ENCODE measurements around the gene LUM. TPM values are rescaled to one million over a fixed set of nuclear protein-coding genes. Genes with fewer than 3 reads are reported as not detected.

Gene LUM
- total RNA-seq, result not detected

- Mint-ChIP-seq H3K9me3 (no peaks in the 10 kb centered on the region), H3K27ac (no peak within 1 kb of the TSS), H3K27me3 (peaks cover 10% of the 10 kb centered on the region), H3K4me3 (no peak within 1 kb of the TSS), H3K4me1 (no peaks in the 10 kb centered on the region), H3K36me3 (no peaks in the 10 kb centered on the region)
- DNase-seq, result no peak
Measured at GRCh38 chr12:91111366-91112325, at the start of gene LUM. Gene LUM (minus strand): TSS chr12:91111494. CDS start chr12:91108979, 2,515 bp downstream.

GRCh38 chr12:91161009-91161408 lies 49.7 kb upstream of the LUM start:
- no peaks in the 10 kb centered on the region for H3K9me3 Mint-ChIP-seq
- no peak overlapping the region for H3K27ac Mint-ChIP-seq
- H3K36me3 Mint-ChIP-seq, result no peaks in the 10 kb centered on the region
- H3K4me3 Mint-ChIP-seq, result no peak overlapping the region
- peaks cover 3% of the 10 kb centered on the region for H3K27me3 Mint-ChIP-seq
- DNase-seq, result no peak
- no peaks in the 10 kb centered on the region for H3K4me1 Mint-ChIP-seq

- Mint-ChIP-seq H3K9me3 (no peaks in the 10 kb centered on the region), H3K4me1 (no peaks in the 10 kb centered on the region), H3K27me3 (no peaks in the 10 kb centered on the region), H3K36me3 (no peaks in the 10 kb centered on the region), H3K4me3 (no peak overlapping the region), H3K27ac (no peak overlapping the region)
- no peak for DNase-seq
Measured at GRCh38 chr12:91155990-91156389, 44.7 kb upstream of the LUM start.

- Mint-ChIP-seq H3K27me3 (no peaks in the 10 kb centered on the region), H3K27ac (no peak overlapping the region), H3K4me1 (no peaks in the 10 kb centered on the region), H3K9me3 (no peaks in the 10 kb centered on the region), H3K4me3 (no peak overlapping the region), H3K36me3 (no peaks in the 10 kb centered on the region)
- no peak for DNase-seq
Measured at GRCh38 chr12:91154131-91154530, 42.8 kb upstream of the LUM start.

GRCh38 chr12:91144053-91144452 lies 32.8 kb upstream of the LUM start:
- H3K27ac Mint-ChIP-seq, result no peak overlapping the region
- no peaks in the 10 kb centered on the region for H3K27me3 Mint-ChIP-seq
- no peak for DNase-seq
- no peak overlapping the region for H3K4me3 Mint-ChIP-seq
- no peaks in the 10 kb centered on the region for H3K36me3 Mint-ChIP-seq
- H3K4me1 Mint-ChIP-seq, result no peaks in the 10 kb centered on the region
- no peaks in the 10 kb centered on the region for H3K9me3 Mint-ChIP-seq

GRCh38 chr12:91143206-91143605 lies 31.9 kb upstream of the LUM start:
- Mint-ChIP-seq H3K36me3 (no peaks in the 10 kb centered on the region), H3K4me3 (no peak overlapping the region), H3K4me1 (no peaks in the 10 kb centered on the region), H3K27me3 (no peaks in the 10 kb centered on the region), H3K9me3 (no peaks in the 10 kb centered on the region), H3K27ac (no peak overlapping the region)
- DNase-seq, result no peak

- H3K36me3 Mint-ChIP-seq, result no peaks in the 10 kb centered on the region
- H3K27ac Mint-ChIP-seq, result no peak overlapping the region
- no peak for DNase-seq
- H3K9me3 Mint-ChIP-seq, result no peaks in the 10 kb centered on the region
- H3K27me3 Mint-ChIP-seq, result no peaks in the 10 kb centered on the region
- no peaks in the 10 kb centered on the region for H3K4me1 Mint-ChIP-seq
- H3K4me3 Mint-ChIP-seq, result no peak overlapping the region
Measured at GRCh38 chr12:91142221-91142631, 30.9 kb upstream of the LUM start.

GRCh38 chr12:91140026-91140931 lies 29.0 kb upstream of the LUM start:
- DNase-seq, result no peak
- Mint-ChIP-seq H3K27me3 (peaks cover 2% of the 10 kb centered on the region), H3K27ac (no peak overlapping the region), H3K36me3 (no peaks in the 10 kb centered on the region), H3K4me1 (no peaks in the 10 kb centered on the region), H3K9me3 (no peaks in the 10 kb centered on the region), H3K4me3 (no peak overlapping the region)

- Mint-ChIP-seq H3K9me3 (no peaks in the 10 kb centered on the region), H3K27ac (no peak overlapping the region), H3K27me3 (peaks cover 5% of the 10 kb centered on the region), H3K4me3 (no peak overlapping the region), H3K36me3 (no peaks in the 10 kb centered on the region), H3K4me1 (no peaks in the 10 kb centered on the region)
- no peak for DNase-seq
Measured at GRCh38 chr12:91139286-91139685, 28.0 kb upstream of the LUM start.

GRCh38 chr12:91138337-91138920 lies 27.1 kb upstream of the LUM start:
- Mint-ChIP-seq H3K9me3 (no peaks in the 10 kb centered on the region), H3K4me1 (no peaks in the 10 kb centered on the region), H3K36me3 (no peaks in the 10 kb centered on the region), H3K27ac (no peak overlapping the region), H3K27me3 (peaks cover 5% of the 10 kb centered on the region), H3K4me3 (no peak overlapping the region)
- DNase-seq, result no peak

- no peak overlapping the region for H3K27ac Mint-ChIP-seq
- peaks cover 13% of the 10 kb centered on the region for H3K27me3 Mint-ChIP-seq
- no peaks in the 10 kb centered on the region for H3K4me1 Mint-ChIP-seq
- no peak overlapping the region for H3K4me3 Mint-ChIP-seq
- DNase-seq, result no peak
- H3K36me3 Mint-ChIP-seq, result no peaks in the 10 kb centered on the region
- H3K9me3 Mint-ChIP-seq, result no peaks in the 10 kb centered on the region
Measured at GRCh38 chr12:91133871-91134270, 22.6 kb upstream of the LUM start.

- Mint-ChIP-seq H3K27ac (no peak overlapping the region), H3K4me3 (no peak overlapping the region), H3K4me1 (no peaks in the 10 kb centered on the region), H3K27me3 (peaks cover 11% of the 10 kb centered on the region), H3K9me3 (no peaks in the 10 kb centered on the region), H3K36me3 (no peaks in the 10 kb centered on the region)
- DNase-seq, result no peak
Measured at GRCh38 chr12:91129662-91130362, 18.5 kb upstream of the LUM start.

- no peak for DNase-seq
- Mint-ChIP-seq H3K4me1 (no peaks in the 10 kb centered on the region), H3K4me3 (no peak overlapping the region), H3K27ac (no peak overlapping the region), H3K36me3 (no peaks in the 10 kb centered on the region), H3K9me3 (no peaks in the 10 kb centered on the region), H3K27me3 (peaks cover 11% of the 10 kb centered on the region)
Measured at GRCh38 chr12:91127751-91128150, 16.5 kb upstream of the LUM start.

- no peaks in the 10 kb centered on the region for H3K4me1 Mint-ChIP-seq
- H3K4me3 Mint-ChIP-seq, result no peak overlapping the region
- no peak for DNase-seq
- no peaks in the 10 kb centered on the region for H3K9me3 Mint-ChIP-seq
- no peak overlapping the region for H3K27ac Mint-ChIP-seq
- H3K36me3 Mint-ChIP-seq, result no peaks in the 10 kb centered on the region
- peaks cover 11% of the 10 kb centered on the region for H3K27me3 Mint-ChIP-seq
Measured at GRCh38 chr12:91127306-91127705, 16.0 kb upstream of the LUM start.

All from activated naive CD8-positive, alpha-beta T cell treated with anti-CD3 and anti-CD28 coated beads for 36 hours (primary cell).